Retina (tissue), 1 donor: Measurements from ENCODE around the gene SCCPDH.
"Not testable (repeated sequence)": the region's sequence is repeated elsewhere in the genome, so short reads cannot be mapped to it uniquely, and the experiment has no call there.

Experiments
- DNase-seq: peaks from one replicate; pipeline ENCODE4 v3.0.0-alpha.2; 2016

SCCPDH gene

GRCh38 chr1:246801241-246802020 is 77.2 kb downstream of the SCCPDH start:
- no peak for DNase-seq

- no peak for DNase-seq
These were observed 79.2 kb downstream of the SCCPDH start for GRCh38 chr1:246803373-246803772.

- DNase-seq: no peak
These were observed 79.7 kb downstream of the SCCPDH start for GRCh38 chr1:246803883-246804282.

GRCh38 chr1:246805135-246805716 is 81.0 kb downstream of the SCCPDH start:
- DNase-seq: no peak

GRCh38 chr1:246809473-246809872 is 85.3 kb downstream of the SCCPDH start:
- DNase-seq: no peak

- no peak for DNase-seq
These were observed 87.8 kb downstream of the SCCPDH start for GRCh38 chr1:246811985-246812384.

- not testable (repeated sequence) for DNase-seq
These were observed 89.1 kb downstream of the SCCPDH start for GRCh38 chr1:246813325-246813724.

- DNase-seq: no peak
These were observed 90.7 kb downstream of the SCCPDH start for GRCh38 chr1:246814890-246815289.

- no peak for DNase-seq
These were observed 91.6 kb downstream of the SCCPDH start for GRCh38 chr1:246815693-246816270.
